ENCODE results near the gene CDC42BPB.
"Not testable (repeated sequence)": the region's sequence is repeated elsewhere in the genome, so short reads cannot be mapped to it uniquely, and the experiment has no call there.

Gene CDC42BPB

DNA sequence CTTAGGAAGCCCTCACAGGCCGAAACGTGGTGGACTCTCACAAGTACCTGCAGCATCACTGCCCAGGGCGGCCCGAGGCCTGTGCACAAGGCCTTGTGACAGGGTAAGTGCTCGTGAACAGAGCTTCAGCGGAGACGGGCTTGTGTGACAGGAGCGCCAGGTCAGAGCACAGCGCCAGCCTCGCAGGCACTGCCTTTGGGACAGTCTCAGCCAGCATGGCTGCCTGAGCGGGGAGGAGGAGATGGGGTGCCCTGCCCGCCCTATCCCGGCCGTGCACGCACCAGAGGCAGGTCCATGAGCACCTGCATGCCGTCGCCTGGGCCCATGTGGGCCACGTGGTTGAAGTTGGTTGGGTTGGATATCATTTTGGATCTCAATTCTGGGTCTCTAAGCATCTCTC, 118.0 kb downstream of the CDC42BPB start:
- no peak for DNase-seq

DNA sequence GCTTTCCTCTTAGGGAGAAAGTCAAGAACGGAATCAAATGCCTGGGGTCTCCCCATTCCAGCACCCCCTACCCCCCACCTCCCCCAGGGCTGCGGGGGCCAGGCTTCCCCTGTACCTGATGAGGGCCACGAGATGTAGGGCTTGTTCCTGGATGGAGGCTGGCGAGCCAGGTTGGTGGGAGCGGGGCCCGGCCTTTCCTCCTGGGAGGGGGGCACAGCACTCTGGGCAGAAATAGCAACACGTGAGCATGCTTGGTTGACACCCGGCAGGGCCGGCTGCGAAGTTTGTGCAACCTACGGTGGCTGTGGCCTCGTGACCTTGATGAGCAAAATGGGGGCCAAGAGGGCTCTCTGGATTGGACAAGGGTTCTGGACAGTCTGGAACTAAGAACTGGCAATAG, 119.2 kb downstream of the CDC42BPB start:
- DNase-seq: no peak

DNA sequence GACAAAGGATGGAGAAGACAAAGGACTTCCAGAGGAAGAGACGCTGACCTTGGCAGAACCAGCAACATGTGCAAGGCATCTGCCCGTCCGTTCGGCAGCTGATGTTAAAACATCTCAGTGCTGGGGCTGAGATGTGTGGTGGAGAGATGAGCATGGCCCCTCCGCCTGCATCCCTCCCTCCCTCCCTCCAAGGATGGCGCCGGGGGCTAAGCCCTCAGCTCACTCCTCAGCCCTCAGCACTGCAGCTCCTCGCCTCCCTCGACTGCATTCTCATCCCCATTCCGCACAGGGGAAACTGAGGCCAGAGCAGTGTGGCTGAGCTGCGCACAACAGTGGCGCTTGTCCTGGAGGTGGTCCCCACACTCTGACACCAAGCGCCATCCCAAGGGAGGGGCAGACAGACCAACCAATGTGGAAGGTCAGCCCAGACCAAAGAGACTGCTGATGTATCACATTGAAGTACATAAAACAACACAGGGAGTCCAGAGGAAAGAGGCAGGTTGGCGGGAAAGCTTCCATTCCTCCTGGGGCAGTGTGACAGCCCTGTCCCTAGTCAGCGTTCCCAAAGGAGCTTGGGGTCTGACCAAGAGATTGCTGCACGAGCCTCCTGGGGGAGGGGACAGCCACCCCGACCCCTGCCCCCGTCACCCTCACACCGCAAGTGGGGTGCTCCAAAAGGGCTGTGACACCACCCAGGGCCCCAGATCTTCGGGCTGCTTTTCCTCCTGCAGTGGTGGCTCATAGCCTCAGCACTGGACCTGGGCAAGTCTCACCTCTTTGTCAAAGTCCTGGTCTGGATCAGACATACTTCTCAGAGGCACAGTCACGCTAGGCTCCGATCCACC, 119.8 kb downstream of the CDC42BPB start:
- DNase-seq: no peak

DNA sequence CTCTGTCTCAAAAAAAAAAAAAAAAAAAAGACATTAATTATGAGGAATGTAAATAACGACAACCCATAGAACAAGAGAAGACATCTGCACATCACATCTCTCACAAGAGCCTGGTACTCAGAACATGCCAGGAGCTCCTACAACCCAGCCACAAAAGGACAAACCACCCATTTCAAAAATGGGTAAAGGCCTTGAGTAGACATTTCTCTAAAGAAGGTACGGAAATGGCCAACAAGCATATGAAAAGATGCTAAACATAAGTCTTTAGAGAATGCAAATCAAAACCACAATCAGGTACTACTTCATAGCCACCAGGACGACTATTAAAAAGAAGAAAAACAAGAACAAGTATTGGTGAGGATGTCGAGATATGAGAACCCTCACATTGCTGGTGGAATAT, 121.6 kb downstream of the CDC42BPB start:
- DNase-seq: no peak

DNA sequence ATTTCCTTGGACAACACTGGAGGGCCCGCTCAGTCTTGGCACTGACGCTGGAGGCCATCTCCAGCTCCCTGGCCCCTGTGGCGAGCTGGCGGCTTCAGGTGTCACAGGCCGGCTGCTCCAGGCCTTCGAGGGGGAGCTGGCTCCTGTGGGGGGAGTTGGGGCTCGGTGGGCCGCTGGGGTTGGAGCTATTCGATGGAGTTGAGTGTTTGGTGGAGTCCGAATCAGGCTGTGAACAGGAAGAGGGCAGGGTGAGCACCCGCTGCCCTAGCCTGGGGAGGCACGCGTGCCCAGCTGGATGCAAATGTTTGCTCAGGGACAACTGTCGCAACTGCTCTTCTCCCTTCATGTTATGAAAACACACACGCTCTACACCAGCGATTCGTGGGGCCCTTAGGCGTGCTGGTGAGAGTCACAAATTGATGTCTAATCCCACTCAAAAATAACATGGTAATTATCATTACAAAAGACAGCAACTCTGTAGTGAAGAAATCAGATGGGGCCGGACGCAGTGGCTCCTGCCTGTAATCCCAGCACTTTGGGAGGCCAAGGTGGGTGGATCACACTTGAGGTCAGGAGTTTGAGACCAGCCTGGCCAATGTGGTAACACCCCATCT, 123.6 kb downstream of the CDC42BPB start:
- DNase-seq: no peak

DNA sequence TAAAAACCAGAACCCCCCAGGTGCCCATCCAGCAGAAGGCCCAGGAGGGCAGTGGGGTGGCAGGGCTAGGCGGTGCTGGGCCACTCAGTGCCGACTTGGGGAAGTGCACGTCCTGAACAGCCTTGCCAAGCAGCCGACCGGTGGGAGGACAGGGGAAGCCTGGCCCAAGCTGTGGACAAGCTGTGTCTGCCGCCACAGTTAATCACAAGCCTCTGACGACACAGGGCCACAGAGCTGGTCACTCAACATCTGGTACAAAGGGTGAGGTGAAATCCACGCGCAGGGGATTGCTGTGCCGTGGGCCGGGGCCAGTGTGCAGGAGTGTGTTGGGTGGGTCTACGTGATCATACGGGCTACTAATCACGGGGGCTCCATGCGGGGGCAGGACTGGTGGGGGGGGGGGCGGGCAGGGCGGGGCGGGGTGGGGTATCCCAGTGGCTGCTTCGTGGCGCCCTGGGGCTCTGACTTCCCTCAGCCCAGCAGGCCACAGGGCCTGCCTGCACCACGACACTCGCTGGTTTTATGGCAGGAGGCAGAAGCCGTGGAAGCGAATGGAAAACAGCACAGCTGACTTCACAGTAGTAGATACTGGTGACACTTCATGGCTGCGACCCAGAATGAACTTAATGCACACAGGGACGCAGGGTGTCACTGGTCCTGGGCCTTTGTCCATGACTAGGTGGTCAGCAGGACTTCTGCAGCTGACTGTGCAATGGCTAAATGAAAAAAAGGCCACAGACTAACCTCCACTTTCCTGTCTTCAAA, 124.7 kb downstream of the CDC42BPB start:
- no peak for DNase-seq

DNA sequence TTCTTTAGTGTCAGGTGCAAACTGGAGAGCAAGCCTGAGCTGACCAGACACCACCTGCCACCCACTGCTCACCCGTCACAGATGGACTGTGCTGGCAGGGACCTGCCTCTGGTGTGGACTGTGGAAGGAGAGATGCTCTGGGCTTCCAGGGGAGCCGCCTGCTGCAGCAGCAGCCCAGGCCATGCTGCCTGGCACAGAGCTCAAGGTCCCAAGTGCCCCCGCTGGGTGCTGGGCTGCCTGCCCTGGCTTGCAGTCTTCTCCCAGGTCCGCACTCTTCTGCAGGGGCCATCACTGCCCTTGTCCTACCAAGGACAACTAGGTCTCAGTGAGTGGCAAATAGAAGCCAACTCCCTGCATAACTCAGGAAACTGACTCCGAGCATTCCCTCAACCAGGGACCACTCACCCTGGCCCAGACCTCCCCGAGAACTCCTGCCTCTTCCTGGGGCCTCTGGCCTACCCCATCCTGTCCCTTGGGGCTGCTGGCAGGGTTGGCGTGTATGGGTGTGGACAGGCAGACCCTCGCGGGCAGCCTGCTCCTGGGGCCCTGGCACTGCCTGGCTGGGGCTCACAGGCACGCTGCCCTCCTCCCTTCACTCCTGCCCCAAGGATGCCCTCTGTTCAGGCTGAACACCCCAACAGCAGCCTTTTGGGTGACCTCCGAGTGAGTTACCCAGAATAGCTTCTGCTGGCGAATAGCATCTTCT, 125.6 kb downstream of the CDC42BPB start:
- no peak for DNase-seq

DNA sequence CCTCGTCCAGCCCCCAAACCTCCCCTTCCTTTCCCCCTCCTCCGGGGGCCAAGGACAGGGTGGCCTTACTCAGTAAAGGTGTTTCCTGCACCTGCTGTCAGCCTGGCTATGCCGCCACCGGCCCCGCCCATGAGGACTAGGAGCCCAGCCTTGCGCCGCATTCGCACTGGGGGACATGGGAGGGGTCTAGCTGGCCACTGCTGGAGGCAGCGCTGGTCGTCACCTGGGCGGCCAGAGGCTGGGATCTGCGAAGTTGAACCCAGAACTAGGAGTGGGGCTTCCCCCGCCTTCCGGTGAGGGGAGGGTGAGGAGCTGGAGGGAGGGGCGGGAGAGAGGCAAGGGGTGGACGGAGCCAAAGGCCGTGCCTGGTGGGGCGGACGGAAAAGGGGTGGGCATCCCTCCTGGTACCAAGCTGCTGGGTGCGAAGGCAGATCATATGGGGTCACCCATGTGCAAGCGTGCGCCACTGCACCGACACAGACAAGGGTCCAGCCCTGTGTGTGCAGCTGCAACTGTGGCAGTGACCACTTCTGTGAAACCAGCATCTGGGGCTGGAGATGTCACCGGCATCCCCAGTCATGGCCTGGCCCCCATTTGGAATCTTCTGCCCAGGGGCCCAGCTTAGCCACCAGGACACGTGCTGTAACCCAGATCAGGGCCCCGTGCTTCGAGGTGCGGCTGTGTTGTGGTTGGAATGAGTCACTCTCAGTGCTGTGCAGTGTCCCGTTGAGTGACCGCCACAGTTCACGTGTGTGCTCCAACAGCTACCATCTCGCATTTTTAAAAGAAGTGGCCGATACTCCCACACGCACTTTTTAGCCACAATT, 126.4 kb downstream of the CDC42BPB start:
- DNase-seq: no peak

DNA sequence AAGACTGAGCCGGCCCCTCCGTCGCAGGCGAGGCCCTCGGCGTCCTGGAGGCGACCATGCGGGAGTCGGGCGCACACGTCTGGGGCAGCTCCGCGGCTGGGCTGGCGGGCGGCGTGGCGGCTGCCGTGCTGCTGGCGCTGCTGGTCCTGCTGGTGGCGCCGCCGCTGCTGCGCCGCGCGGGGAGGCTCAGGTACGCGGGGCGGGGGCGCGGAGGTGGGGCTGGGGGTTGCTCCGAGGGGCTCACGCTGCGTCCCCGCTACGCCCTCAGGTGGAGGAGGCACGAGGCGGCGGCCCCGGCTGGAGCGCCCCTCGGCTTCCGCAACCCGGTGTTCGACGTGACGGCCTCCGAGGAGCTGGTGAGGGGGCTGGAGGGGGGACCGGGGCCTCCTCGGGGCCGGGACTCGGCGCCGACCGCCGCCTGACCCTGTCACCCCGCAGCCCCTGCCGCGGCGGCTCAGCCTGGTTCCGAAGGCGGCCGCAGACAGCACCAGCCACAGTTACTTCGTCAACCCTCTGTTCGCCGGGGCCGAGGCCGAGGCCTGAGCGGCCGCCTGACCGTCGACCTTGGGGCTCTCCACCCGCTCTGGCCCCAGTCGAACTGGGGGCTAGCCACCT, 127.1 kb downstream of the CDC42BPB start:
- DNase-seq: no peak

DNA sequence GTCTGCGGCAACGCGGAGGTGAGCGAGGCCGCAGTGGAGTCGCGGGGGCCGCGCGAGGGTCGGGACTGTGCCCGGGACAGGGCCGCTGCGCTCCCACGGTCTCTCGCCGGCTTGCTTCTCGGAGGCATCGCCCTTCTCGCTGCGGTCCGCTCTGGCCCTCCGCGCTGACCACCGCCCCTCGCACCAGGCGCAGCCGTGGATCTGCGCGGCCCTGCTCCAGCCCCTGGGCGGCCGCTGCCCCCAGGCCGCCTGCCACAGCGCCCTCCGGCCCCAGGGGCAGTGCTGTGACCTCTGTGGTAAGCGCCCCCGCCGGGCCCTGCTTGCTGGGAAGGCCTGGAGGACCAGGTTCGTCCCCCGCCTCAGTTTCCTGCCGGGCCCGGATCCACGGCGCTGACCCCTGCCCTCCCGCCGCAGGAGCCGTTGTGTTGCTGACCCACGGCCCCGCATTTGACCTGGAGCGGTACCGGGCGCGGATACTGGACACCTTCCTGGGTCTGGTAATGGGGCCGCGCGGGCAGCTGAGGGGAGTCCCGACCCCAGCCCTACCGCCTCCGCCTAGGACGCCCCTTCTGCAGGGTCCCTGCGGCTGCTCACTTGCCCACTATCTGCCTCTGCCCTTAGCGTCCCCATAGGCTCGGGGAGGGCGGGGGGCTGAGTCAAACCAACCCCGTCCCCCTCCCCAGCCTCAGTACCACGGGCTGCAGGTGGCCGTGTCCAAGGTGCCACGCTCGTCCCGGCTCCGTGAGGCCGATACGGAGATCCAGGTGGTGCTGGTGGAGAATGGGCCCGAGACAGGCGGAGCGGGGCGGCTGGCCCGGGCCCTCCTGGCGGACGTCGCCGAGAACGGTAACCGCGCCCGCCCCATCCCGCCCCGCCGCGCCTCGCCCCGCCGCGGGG, 127.9 kb downstream of the CDC42BPB start:
- DNase-seq: no peak

DNA sequence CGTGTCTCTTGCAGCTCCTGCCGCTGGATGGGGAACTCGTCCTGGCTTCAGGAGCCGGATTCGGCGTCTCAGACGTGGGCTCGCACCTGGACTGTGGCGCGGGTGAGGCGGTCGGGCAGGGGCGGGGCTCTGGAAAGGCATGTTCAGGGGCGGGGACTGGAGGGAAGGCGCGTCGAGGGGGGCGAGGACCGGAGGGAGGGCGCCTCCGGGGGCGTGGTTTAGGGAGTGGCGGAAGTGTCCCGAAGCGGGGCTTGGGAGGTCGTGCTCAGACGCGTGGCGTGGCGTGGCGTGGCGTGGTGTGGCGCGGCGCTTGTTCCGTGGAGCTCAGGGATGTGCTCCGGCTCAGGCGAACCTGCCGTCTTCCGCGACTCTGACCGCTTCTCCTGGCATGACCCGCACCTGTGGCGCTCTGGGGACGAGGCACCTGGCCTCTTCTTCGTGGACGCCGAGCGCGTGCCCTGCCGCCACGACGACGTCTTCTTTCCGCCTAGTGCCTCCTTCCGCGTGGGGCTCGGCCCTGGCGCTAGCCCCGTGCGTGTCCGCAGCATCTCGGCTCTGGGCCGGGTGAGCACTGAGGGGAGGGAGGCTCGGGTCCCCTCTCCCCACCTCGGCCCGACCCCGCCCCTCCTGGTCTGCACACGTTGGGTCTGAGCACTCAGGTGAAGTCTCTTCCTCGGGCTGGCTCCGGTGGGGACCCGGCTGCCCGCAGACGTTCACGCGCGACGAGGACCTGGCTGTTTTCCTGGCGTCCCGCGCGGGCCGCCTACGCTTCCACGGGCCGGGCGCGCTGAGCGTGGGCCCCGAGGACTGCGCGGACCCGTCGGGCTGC, 128.7 kb downstream of the CDC42BPB start:
- peak; percentile 89 for DNase-seq

DNA sequence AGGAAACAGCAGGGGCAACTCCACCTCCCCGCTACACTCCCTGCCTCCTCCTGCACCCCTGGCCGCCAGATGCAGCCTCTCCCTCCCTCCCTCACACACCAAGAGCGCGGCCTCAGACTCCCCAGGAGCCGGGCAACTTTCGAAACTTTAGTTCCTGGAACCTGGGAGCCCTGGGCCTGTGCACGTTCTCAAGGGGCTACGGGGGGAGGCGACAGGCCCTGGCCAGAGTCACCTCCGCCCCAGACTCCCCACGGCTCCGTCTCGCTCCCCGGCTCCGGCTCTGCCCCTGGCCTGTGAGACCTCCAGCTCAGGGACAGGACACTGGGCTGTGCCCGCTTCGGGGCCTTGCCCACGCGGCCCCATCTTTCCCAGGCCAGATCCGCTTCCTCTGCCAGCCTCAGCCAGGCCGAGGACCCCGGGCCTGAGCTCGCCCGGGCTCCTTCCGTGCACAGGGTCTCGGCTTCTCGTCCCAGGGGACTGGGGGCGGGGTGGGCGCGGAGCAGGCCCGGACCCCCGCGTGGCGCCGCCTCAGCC, 129.4 kb downstream of the CDC42BPB start:
- DNase-seq: no peak

DNA sequence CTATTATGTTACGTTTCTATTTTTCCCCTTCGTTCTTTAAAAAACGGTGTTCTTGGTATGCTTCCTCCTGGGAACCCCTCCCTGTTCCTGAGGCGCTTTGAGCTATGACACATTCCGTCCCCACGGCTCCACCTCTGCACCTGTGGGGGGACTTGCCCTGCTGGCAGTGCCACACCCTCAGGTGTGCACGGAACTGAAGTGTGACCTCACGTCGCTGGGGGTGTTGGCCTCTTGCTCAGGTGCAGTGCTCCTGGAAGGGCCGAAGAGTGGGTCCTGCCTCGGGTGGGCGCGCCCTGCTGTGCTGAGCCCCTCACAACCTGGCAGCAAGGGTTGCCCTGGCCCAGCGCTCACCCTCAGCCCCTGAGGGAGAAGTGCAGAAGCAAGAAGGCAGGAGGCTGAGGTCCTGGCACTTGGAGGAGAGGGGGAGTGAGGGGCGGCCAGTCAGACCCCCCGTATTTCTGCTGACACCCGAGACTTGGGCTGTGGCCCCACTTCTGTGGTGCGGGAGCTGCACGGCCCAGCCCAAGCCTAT, 129.9 kb downstream of the CDC42BPB start:
- DNase-seq: no peak

DNA sequence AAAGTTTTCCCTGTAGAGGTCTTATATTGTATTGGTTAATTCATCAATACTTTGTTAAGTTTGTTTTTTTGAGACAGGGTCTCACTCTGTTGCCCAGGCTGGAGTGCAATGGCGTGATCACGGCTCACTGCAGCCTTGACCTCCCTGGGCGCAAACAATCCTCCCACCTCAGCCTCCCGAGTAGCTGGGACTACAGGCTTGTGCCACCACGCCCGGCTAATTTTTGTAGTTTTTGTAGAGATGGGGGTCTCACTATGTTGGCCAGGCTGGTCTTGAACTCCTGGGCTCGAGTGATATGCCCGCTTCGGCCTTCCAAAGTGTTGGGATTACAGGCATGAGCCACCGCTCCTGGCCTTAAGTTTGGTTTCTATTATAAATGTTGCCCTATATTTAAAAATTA, 130.5 kb downstream of the CDC42BPB start:
- not testable (repeated sequence) for DNase-seq

DNA sequence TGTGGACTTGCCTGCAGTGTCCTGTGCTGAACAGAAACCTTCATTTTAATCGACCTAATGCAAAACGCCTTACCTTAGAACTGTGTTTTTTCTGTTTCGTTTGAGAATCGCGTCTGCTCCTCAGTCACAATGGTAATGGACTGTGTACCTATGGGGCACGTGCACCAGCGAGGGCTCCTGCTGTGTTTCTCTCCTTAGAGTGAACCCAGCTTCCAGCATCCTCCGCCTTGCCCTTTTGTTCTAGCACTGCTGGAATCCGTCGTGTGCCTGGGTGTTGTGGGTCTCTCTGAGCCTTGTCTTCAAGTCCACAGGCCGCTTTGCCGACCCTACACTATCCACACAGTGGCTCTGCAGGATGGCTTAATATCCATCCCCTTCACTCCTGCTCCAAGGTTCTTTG, 131.2 kb downstream of the CDC42BPB start:
- DNase-seq: no peak

DNA sequence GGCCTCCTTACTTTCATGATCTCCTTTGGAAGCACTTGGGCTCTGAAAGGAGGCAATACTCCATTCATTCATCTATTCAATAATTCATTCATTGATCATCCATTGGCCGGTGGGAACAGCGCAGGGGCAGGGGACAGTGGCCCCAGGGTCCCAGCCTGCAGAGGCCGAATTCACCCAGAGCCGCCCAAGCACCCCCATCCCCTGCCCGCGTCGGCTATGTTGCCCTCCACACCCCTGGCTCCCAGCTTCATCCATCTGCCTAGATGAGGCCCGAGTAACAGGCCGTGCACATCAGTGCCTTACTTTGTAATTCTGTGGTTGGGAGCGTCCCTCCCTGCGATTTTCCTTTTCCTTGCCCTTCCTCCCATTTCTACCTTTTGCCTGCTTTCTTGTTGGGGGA, 131.7 kb downstream of the CDC42BPB start:
- DNase-seq: no peak

DNA sequence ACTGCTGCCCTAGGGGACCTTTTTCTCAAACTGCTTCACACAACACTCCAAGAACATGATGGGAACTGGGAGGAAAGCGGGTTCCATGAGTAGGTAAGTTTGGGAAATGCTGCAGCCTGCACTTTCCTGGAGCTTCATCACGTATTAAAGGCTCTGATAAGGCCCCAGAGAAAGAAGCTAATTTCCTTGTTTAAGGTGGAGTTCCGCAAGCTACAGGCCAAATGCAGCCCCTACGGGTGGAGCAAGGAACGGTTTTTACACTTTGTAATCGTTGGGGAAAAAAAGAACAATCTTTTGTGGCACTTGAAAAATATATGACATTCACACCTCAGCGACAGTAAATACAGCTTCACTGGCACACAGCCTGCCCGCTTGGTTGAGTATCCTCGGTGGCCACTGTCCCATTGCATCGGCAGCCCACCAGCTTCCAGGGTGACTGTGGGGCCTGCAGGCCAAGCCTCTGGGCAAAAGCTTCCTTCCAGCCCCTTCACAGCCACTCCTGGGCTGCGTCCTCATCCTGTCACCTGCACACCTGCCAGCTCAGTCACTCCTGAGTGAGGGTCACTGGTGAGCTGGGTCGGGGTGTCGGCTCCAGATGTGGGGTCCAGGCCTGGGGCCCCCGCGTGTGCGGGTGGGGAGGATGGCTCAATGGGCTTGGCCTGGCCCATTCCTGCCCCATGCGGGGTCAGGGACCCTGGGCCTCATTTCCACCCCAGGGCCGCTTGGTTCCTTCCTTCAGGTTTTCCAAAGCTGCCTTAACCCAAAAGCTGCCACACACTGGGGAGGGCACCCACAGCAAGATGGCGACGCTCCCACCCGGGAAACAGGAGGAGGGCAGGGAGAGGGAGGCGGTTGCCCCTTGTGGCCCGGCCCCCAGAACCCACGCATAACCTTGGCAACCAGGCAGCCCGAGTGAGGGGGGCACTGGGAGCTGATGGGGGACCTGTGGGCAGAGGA, 132.4 kb downstream of the CDC42BPB start:
- no peak for DNase-seq

DNA sequence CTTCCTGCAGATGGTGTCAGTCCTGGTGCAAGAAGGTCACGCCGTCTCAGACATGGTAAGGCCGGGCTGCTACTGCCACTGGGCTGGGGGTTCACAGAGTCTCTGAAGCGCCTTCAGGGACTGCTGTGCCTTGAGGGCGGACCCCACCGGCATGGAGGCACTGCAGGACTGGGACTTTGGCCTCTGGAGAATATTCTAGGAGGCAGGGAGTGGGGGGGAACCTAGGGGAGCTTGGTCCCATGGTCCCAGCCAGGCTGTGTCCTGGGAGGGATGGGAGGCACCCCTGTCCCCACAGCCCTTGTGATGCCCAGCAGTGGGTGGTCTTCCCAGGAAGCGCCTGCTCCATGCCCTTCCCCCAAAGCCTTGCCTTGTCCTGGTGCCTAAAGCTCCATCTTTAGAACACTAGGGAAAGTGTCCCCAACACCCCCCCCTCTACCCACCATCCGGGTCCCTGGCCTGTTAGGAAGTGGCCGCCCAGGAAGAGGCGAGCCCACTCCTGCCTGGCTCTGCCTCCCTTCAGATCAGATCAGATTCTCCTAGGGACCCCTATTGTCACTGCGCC, 133.3 kb downstream of the CDC42BPB start:
- DNase-seq: no peak

All from activated effector memory CD4-positive, alpha-beta T cell treated with anti-CD3 and anti-CD28 coated beads, Interleukin-2, amount 50 U/mL, for 16 hours (primary cell).